Measurements from ENCODE around the gene LRRC4C.
"Not testable (repeated sequence)": the region's sequence is repeated elsewhere in the genome, so short reads cannot be mapped to it uniquely, and the experiment has no call there.

LRRC4C gene

GRCh38 chr11:40686765-40687164 lies 772.7 kb downstream of the LRRC4C start:
- no peak for DNase-seq (ENCODE audit: low spot score)

- no peak for DNase-seq (ENCODE audit: low spot score)
Observed at GRCh38 chr11:40683010-40683409, 776.4 kb downstream of the LRRC4C start.

GRCh38 chr11:40679276-40679675 lies 780.2 kb downstream of the LRRC4C start:
- no peak for DNase-seq (ENCODE audit: low spot score)

GRCh38 chr11:40647295-40647694 lies 812.2 kb downstream of the LRRC4C start:
- DNase-seq (ENCODE audit: low spot score) = no peak

- no peak for DNase-seq (ENCODE audit: low spot score)
Observed at GRCh38 chr11:40642284-40642683, 817.2 kb downstream of the LRRC4C start.

- DNase-seq (ENCODE audit: low spot score) = no peak
Observed at GRCh38 chr11:40619654-40620053, 839.8 kb downstream of the LRRC4C start.

GRCh38 chr11:40606800-40607199 lies 852.7 kb downstream of the LRRC4C start:
- DNase-seq (ENCODE audit: low spot score) = no peak

GRCh38 chr11:40602866-40603552 lies 856.4 kb downstream of the LRRC4C start:
- no peak for DNase-seq (ENCODE audit: low spot score)

GRCh38 chr11:40597546-40598113 lies 861.8 kb downstream of the LRRC4C start:
- no peak for DNase-seq (ENCODE audit: low spot score)

- DNase-seq (ENCODE audit: low spot score) = no peak
Observed at GRCh38 chr11:40573254-40573891, 886.1 kb downstream of the LRRC4C start.

- no peak for DNase-seq (ENCODE audit: low spot score)
Observed at GRCh38 chr11:40569947-40570531, 889.4 kb downstream of the LRRC4C start.

GRCh38 chr11:40567392-40567791 lies 892.1 kb downstream of the LRRC4C start:
- DNase-seq (ENCODE audit: low spot score) = no peak

GRCh38 chr11:40544162-40544561 lies 915.3 kb downstream of the LRRC4C start:
- DNase-seq (ENCODE audit: low spot score) = no peak

GRCh38 chr11:40542821-40543220 lies 916.6 kb downstream of the LRRC4C start:
- DNase-seq (ENCODE audit: low spot score) = no peak

GRCh38 chr11:40537734-40538133 lies 921.7 kb downstream of the LRRC4C start:
- DNase-seq (ENCODE audit: low spot score) = no peak

- DNase-seq (ENCODE audit: low spot score) = not testable (repeated sequence)
Observed at GRCh38 chr11:40522080-40522479, 937.4 kb downstream of the LRRC4C start.

GRCh38 chr11:40517122-40517521 lies 942.3 kb downstream of the LRRC4C start:
- no peak for DNase-seq (ENCODE audit: low spot score)

- DNase-seq (ENCODE audit: low spot score) = no peak
Observed at GRCh38 chr11:40514124-40514523, 945.3 kb downstream of the LRRC4C start.

- no peak for DNase-seq (ENCODE audit: low spot score)
Observed at GRCh38 chr11:40513281-40513680, 946.2 kb downstream of the LRRC4C start.

- no peak for DNase-seq (ENCODE audit: low spot score)
Observed at GRCh38 chr11:40508303-40508702, 951.1 kb downstream of the LRRC4C start.

GRCh38 chr11:40506226-40506625 lies 953.2 kb downstream of the LRRC4C start:
- DNase-seq (ENCODE audit: low spot score) = no peak

GRCh38 chr11:40491341-40491740 lies 968.1 kb downstream of the LRRC4C start:
- no peak for DNase-seq (ENCODE audit: low spot score)

GRCh38 chr11:40467771-40468170 lies 991.7 kb downstream of the LRRC4C start:
- no peak for DNase-seq (ENCODE audit: low spot score)
